ENCODE results near the gene PTPRH. TPM values are rescaled to one million over a fixed set of nuclear protein-coding genes. Genes with fewer than 3 reads are reported as not detected.

PTPRH gene
- total and polyA plus RNA-seq, 9 of the 15 experiments (the other 6 are each of a cell fraction or from before 2014, with no cell fraction given): 0.87 to 34.3 (median 22.7) TPM

DNA sequence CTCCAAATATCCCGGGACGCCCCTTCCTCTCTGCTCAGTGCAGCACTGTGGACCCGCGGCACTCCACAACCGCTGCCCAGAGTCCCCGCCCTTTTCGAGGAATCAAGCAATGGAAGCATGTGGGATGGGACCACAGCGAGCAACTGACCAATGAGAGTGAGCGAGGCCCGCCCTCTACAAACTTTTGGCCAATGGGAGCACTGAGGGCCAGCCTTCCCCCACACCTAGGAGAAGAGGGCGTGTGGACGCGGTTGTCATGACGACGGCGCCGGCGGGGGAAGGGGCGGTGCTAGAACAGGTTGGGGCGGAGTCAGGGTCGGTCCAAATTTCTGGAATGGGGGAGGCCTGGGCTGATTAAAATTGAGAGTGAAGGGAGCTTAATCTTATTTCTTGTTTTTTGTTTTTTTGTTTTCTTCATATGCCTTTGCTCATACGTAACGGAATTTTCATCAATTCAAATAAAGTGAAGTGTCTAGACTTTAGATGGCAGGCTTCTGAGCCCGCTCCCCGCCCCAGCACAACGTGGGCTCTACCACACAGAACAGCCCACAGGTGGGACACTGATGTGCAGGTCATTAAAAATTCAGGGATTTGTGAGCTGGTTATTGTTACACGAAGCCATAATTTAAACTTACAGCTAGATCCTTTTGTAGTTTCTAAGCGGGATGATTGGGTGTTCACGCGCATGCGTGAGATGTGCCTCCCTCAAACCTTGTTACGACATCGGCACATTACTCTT, 42.6 kb downstream of the PTPRH start, which contains the start of gene DNAAF3 (continued):
- TF ChIP-seq, protein P1, sequence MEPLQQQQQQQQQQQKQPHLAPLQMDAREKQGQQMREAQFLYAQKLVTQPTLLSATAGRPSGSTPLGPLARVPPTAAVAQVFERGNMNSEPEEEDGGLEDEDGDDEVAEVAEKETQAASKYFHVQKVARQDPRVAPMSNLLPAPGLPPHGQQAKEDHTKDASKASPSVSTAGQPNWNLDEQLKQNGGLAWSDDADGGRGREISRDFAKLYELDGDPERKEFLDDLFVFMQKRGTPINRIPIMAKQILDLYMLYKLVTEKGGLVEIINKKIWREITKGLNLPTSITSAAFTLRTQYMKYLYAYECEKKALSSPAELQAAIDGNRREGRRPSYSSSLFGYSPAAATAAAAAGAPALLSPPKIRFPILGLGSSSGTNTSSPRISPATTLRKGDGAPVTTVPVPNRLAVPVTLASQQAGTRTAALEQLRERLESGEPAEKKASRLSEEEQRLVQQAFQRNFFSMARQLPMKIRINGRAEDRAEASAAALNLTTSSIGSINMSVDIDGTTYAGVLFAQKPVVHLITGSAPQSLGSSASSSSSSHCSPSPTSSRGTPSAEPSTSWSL (CRISPR knock-in tag; IDR thresholded peaks at IDR 0.05; ENCODE audit: borderline replicate concordance): peak; percentile 64; the same call in 1 of the 2 replicates
- TF ChIP-seq SMAD4 (CRISPR knock-in tag; conservative IDR thresholded peaks at IDR 0.05) (peak; percentile 25), FOXP1 (CRISPR knock-in tag; IDR thresholded peaks at IDR 0.05) (no peak), U2AF2 (optimal IDR thresholded peaks at IDR 0.05; ENCODE audit: low read depth, low read length) (no peak), TOE1 (IDR thresholded peaks at IDR 0.05; ENCODE audit: borderline replicate concordance) (peak; percentile 98), TOE1 (CRISPR knock-in tag; IDR thresholded peaks at IDR 0.05; ENCODE audit: borderline replicate concordance, low read depth) (no peak), CHD2 (IDR thresholded peaks at IDR 0.05; ENCODE audit: low read depth, low read length) (peak; percentile 82), CEBPB (tag; IDR thresholded peaks at IDR 0.05) (peak; percentile 87; the same call in 1 of the 2 replicates), JUND (IDR thresholded peaks at IDR 0.05; ENCODE audit: borderline replicate concordance, low read depth, low read length) (peak; percentile 97), JUND (tag; IDR thresholded peaks at IDR 0.05; ENCODE audit: borderline replicate concordance, low read depth, low read length) (no peak), ETV6 (IDR thresholded peaks at IDR 0.05; ENCODE audit: borderline replicate concordance in 1 of 2, low read depth in 2 of 2, low read length in 1 of 2) (no peak), ETV6 (CRISPR knock-in tag; IDR thresholded peaks at IDR 0.05; ENCODE audit: borderline replicate concordance) (no peak)
- TF ChIP-seq, protein P2, sequence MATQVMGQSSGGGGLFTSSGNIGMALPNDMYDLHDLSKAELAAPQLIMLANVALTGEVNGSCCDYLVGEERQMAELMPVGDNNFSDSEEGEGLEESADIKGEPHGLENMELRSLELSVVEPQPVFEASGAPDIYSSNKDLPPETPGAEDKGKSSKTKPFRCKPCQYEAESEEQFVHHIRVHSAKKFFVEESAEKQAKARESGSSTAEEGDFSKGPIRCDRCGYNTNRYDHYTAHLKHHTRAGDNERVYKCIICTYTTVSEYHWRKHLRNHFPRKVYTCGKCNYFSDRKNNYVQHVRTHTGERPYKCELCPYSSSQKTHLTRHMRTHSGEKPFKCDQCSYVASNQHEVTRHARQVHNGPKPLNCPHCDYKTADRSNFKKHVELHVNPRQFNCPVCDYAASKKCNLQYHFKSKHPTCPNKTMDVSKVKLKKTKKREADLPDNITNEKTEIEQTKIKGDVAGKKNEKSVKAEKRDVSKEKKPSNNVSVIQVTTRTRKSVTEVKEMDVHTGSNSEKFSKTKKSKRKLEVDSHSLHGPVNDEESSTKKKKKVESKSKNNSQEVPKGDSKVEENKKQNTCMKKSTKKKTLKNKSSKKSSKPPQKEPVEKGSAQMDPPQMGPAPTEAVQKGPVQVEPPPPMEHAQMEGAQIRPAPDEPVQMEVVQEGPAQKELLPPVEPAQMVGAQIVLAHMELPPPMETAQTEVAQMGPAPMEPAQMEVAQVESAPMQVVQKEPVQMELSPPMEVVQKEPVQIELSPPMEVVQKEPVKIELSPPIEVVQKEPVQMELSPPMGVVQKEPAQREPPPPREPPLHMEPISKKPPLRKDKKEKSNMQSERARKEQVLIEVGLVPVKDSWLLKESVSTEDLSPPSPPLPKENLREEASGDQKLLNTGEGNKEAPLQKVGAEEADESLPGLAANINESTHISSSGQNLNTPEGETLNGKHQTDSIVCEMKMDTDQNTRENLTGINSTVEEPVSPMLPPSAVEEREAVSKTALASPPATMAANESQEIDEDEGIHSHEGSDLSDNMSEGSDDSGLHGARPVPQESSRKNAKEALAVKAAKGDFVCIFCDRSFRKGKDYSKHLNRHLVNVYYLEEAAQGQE (IDR thresholded peaks at IDR 0.05; ENCODE audit: borderline replicate concordance): no peak
- TF ChIP-seq, protein P2 (CRISPR knock-in tag; IDR thresholded peaks at IDR 0.05; ENCODE audit: low read depth): no peak
- TF ChIP-seq, protein P3, sequence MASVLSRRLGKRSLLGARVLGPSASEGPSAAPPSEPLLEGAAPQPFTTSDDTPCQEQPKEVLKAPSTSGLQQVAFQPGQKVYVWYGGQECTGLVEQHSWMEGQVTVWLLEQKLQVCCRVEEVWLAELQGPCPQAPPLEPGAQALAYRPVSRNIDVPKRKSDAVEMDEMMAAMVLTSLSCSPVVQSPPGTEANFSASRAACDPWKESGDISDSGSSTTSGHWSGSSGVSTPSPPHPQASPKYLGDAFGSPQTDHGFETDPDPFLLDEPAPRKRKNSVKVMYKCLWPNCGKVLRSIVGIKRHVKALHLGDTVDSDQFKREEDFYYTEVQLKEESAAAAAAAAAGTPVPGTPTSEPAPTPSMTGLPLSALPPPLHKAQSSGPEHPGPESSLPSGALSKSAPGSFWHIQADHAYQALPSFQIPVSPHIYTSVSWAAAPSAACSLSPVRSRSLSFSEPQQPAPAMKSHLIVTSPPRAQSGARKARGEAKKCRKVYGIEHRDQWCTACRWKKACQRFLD (CRISPR knock-in tag; IDR thresholded peaks at IDR 0.05): no peak

Measured in K562 (cell line).